OCI-LY3 (cell line): ENCODE measurements around the gene UBL4A.

ENCODE experiments used
- EZH2phosphoT487 ChIP-seq: fragments of 200-600 bp; shearing (Covaris generic); IDR thresholded peaks from 2 replicates; pipeline ENCODE4 v1.6.1; 2018; ENCODE audit warnings: antibody characterized with exemption, mixed run types, low read depth
- TF ChIP-seq, protein P1 (sequence below): fragments of 200-600, 300-600 bp; sonication (generic); IDR thresholded peaks from 2 replicates; pipeline ENCODE4 v1.5.1; 2014; ENCODE audit warnings: antibody characterized with exemption, low read length, low read depth

DNA sequence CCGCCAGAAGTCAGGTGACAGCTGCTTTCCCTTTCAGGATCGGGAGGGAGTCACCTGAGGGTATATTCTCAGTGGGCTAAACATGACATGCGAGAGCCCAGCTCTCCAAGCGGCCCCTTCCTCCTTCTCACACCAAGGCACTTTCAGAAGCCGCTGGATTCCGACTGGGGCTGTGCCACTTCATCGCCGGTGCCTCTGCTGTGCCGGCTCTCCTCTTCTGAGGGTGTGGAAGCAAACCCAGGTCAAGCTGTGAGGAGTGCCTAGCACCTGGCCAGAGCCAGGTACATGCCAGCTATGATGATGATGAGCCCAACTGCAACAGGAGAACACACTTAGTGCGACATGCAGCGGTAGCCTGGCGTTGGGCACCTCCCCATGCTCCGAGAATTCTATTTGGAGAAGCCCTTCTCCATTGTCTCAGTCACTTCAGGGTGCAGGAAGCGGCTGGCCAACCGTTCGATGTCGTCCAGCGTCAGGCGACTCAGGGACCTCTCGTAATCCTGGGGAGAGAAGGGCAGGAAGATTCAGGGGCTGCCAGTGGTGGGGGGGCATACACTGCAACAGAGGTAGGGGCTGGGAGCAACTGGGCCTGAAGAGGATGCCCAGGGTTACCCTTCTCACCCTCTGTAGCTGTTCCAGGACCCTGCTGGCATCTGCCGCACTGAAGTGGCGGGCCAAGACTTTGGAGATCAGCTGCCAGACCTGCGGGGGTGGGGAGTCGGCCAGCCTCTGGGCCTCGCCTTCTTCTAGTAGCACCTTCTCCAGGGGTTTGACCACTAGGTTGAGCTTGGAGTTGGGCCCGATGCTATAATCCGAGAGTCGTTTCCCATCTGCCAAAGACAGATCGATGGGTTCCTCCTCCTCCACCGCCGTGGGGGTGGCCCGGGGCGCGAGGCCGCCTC, 1.0 kb downstream of the UBL4A start:
- TF ChIP-seq EZH2phosphoT487, result no peak
- TF ChIP-seq, protein P1, sequence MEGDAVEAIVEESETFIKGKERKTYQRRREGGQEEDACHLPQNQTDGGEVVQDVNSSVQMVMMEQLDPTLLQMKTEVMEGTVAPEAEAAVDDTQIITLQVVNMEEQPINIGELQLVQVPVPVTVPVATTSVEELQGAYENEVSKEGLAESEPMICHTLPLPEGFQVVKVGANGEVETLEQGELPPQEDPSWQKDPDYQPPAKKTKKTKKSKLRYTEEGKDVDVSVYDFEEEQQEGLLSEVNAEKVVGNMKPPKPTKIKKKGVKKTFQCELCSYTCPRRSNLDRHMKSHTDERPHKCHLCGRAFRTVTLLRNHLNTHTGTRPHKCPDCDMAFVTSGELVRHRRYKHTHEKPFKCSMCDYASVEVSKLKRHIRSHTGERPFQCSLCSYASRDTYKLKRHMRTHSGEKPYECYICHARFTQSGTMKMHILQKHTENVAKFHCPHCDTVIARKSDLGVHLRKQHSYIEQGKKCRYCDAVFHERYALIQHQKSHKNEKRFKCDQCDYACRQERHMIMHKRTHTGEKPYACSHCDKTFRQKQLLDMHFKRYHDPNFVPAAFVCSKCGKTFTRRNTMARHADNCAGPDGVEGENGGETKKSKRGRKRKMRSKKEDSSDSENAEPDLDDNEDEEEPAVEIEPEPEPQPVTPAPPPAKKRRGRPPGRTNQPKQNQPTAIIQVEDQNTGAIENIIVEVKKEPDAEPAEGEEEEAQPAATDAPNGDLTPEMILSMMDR, result no peak
